IMR-90 (cell line): ENCODE measurements around the gene RPL41. TPM values are rescaled to one million over a fixed set of nuclear protein-coding genes. Genes with fewer than 3 reads are reported as not detected.

Experiments
- ATAC-seq: fragments of 200-7000 bp; cut with Tn5 transposase; 2 replicates; pipeline ENCODE4 v1.9.1; 2020; ENCODE audit warnings: low read depth, mild to moderate bottlenecking, moderate library complexity
- BruUV-seq: library from RNA; stranded (reverse); fragments of 400-500 nt; replicated peaks from 2 replicates; lab custom pipeline; 2021; lab: Mats Ljungman, UMichigan
- CTCF ChIA-PET: fragments of 300-600 bp; formaldehyde crosslinking; extraction: SDS; loops from one replicate; lab custom pipeline; 2021; ENCODE audit warnings: antibody characterized with exemption; lab: Yijun Ruan, JAX
- POLR2A ChIA-PET: fragments of 300-600 bp; sonication (Branson Sonifier 250); formaldehyde crosslinking; loops from one replicate; lab custom pipeline; 2022; ENCODE audit warnings: antibody characterized with exemption; ENCODE audit not compliant: unreplicated experiment; lab: Charles Lee
- DNase-seq: peaks from one replicate; pipeline ENCODE4 v3.0.0; 2013
- H2AFZ ChIP-seq: replicated peaks from 2 replicates; pipeline ENCODE3; 2013; ENCODE audit warnings: low read length, mild to moderate bottlenecking; ENCODE audit not compliant: poor library complexity
- H2AK5ac ChIP-seq: 2 replicates; pipeline ENCODE4 v1.6.1; 2013; ENCODE audit warnings: low read depth, low read length, inconsistent platforms
- H2AK9ac ChIP-seq: replicated peaks from 2 replicates; pipeline ENCODE3; 2013; ENCODE audit warnings: mild to moderate bottlenecking, low read depth, low read length, moderate library complexity; ENCODE audit not compliant: poor library complexity
- H2BK120ac ChIP-seq: 2 replicates; pipeline ENCODE4 v1.6.1; 2013; ENCODE audit warnings: low read depth, low read length, inconsistent platforms
- H2BK15ac ChIP-seq: 3 replicates; pipeline ENCODE4 v1.6.1; 2013; ENCODE audit warnings: low read depth, low read length, inconsistent platforms
- H2BK20ac ChIP-seq: 2 replicates; pipeline ENCODE4 v1.6.1; 2013; ENCODE audit warnings: low read depth, mild to moderate bottlenecking, inconsistent platforms, low read length, moderate library complexity
- H2BK5ac ChIP-seq: 2 replicates; pipeline ENCODE4 v1.6.1; 2013; ENCODE audit warnings: mild to moderate bottlenecking, low read depth, low read length, inconsistent platforms; ENCODE audit not compliant: poor library complexity, severe bottlenecking
- H3K14ac ChIP-seq: replicated peaks from 2 replicates; pipeline ENCODE4 v1.6.1; 2013; ENCODE audit warnings: low read depth, low read length, inconsistent platforms
- H3K18ac ChIP-seq: 2 replicates; pipeline ENCODE4 v1.6.1; 2013; ENCODE audit warnings: low read depth, low read length, control low read depth
- H3K23ac ChIP-seq: 2 replicates; pipeline ENCODE4 v1.6.1; 2013; ENCODE audit warnings: low read depth, low read length, inconsistent platforms
- H3K27ac ChIP-seq: 2 replicates; pipeline ENCODE4 v1.5.1; 2013; ENCODE audit warnings: mild to moderate bottlenecking, control low read depth, low read length; ENCODE audit not compliant: insufficient read depth
- H3K27me3 ChIP-seq: 2 replicates; pipeline ENCODE4 v1.6.1; 2013; ENCODE audit warnings: low read length; ENCODE audit not compliant: control insufficient read depth, insufficient read depth
- H3K36me3 ChIP-seq: 2 replicates; pipeline ENCODE4 v1.6.1; 2013; ENCODE audit warnings: low read length, mixed read lengths; ENCODE audit not compliant: control insufficient read depth, insufficient read depth
- H3K4ac ChIP-seq: 2 replicates; pipeline ENCODE4 v1.6.1; 2013; ENCODE audit warnings: low read depth, low read length, inconsistent platforms
- H3K4me1 ChIP-seq: 2 replicates; pipeline ENCODE4 v1.6.1; 2013; ENCODE audit warnings: low read length, mixed read lengths; ENCODE audit not compliant: control insufficient read depth, insufficient read depth
- H3K4me2 ChIP-seq: 2 replicates; pipeline ENCODE4 v1.6.1; 2013; ENCODE audit warnings: low read depth, mild to moderate bottlenecking, control low read depth, low read length, moderate library complexity
- H3K4me3 ChIP-seq: 2 replicates; pipeline ENCODE4 v1.5.1; 2013; ENCODE audit warnings: low read depth, mild to moderate bottlenecking, control low read depth, low read length, moderate library complexity; ENCODE audit not compliant: insufficient read depth
- H3K56ac ChIP-seq: 2 replicates; pipeline ENCODE4 v1.6.1; 2013; ENCODE audit warnings: low read length, inconsistent platforms; ENCODE audit not compliant: insufficient read depth; ENCODE audit errors: extremely low read depth
- H3K79me1 ChIP-seq, 2 experiments: 2 replicates each; pipeline ENCODE4 v1.6.1; 2013; ENCODE audit warnings: low read length in 2 of 2, inconsistent platforms in 1 of 2, low read depth in 1 of 2
- H3K9ac ChIP-seq: 2 replicates; pipeline ENCODE4 v1.6.1; 2013; ENCODE audit warnings: low read depth, low read length, control low read depth
- H3K9me1 ChIP-seq: 2 replicates; pipeline ENCODE4 v1.6.1; 2013; ENCODE audit warnings: low read length, inconsistent platforms; ENCODE audit not compliant: insufficient read depth
- H3K9me3 ChIP-seq: 2 replicates; pipeline ENCODE4 v1.6.1; 2013; ENCODE audit warnings: low read length; ENCODE audit not compliant: control insufficient read depth, insufficient read depth
- H4K20me1 ChIP-seq: 2 replicates; pipeline ENCODE4 v1.6.1; 2013; ENCODE audit warnings: low read length, inconsistent platforms; ENCODE audit not compliant: insufficient read depth
- H4K5ac ChIP-seq: 2 replicates; pipeline ENCODE4 v1.6.1; 2013; ENCODE audit warnings: mild to moderate bottlenecking, low read depth, low read length, control low read depth
- H4K8ac ChIP-seq, 2 experiments: 2 replicates each; pipeline ENCODE4 v1.6.1; 2013; ENCODE audit warnings: low read depth in 2 of 2, low read length in 2 of 2, control low read depth in 1 of 2, inconsistent platforms in 1 of 2
- H4K91ac ChIP-seq: 2 replicates; pipeline ENCODE4 v1.6.1; 2013; ENCODE audit warnings: low read depth, low read length, inconsistent platforms; ENCODE audit not compliant: insufficient read depth
- BHLHE40 ChIP-seq: fragments of 150-350 bp; IDR thresholded peaks from 2 replicates; pipeline ENCODE4 v1.6.1; 2016; ENCODE audit warnings: mild to moderate bottlenecking, low read depth, low read length
- CEBPB ChIP-seq: IDR thresholded peaks from 2 replicates; pipeline ENCODE4 v1.6.1; 2012; ENCODE audit warnings: low read depth, low read length, improper control_type of control experiment
- RCOR1 ChIP-seq: IDR thresholded peaks from 2 replicates; pipeline ENCODE4 v1.6.1; 2012; ENCODE audit warnings: mild to moderate bottlenecking, low read length, improper control_type of control experiment; ENCODE audit not compliant: insufficient replicate concordance
- USF2 ChIP-seq: fragments of 150-350 bp; IDR thresholded peaks from 2 replicates; pipeline ENCODE4 v1.6.1; 2017; ENCODE audit warnings: mild to moderate bottlenecking, antibody characterized with exemption, low read length, low read depth
- WGBS, 2 experiments: methylation state at CpG; one replicate each; pipeline versions ENCODE4 v1.1.5 to v1.1.7; 2013; ENCODE audit warnings: missing lambda C conversion rate in 2 of 2; ENCODE audit not compliant: insufficient read length in 1 of 2; ENCODE audit errors: extremely low coverage in 2 of 2; 5-methylcytosine and 5-hydroxymethylcytosine counted together
- dilution Hi-C: fragments of 300-500 bp; cut with HindIII; formaldehyde crosslinking; loops from one replicate; pipeline ENCODE4 v1.14.3; 2018; ENCODE audit warnings: low sequenced_read_pairs; ENCODE audit not compliant: unreplicated experiment
- in situ Hi-C: fragments of 300-500 bp; cut with MboI; formaldehyde crosslinking; loops from 3 replicates; pipeline ENCODE4 v1.14.3; 2019; ENCODE audit warnings: low sequenced_read_pairs, inconsistent platforms, mixed read lengths
- intact Hi-C: fragments of 100-400 bp; cut with micrococcal nuclease; formaldehyde crosslinking; loops from 2 replicates; pipeline ENCODE4 v1.10.0; 2022
- polyA plus RNA-seq, 3 experiments: library from polyadenylated mRNA; depleted of rRNA; stranded (reverse); fragments of >200 nt; gene quantifications; 2 replicates each; pipeline ENCODE4 v1.2.3, GENCODE V29; 2012; ENCODE audit warnings: low replicate concordance in 1 of 3
- total RNA-seq: library from RNA; depleted of rRNA; stranded (reverse); fragments of >200 nt; gene quantifications from 2 replicates; pipeline ENCODE4 v1.2.3, GENCODE V29; 2012
- TF ChIP-seq, protein P1 (sequence below): fragments of 150-350 bp; IDR thresholded peaks from 2 replicates; pipeline ENCODE4 v1.6.1; 2016; ENCODE audit warnings: low read depth, mild to moderate bottlenecking, low read length, moderate library complexity, borderline replicate concordance

The RPL41 gene
- total and polyA plus RNA-seq, 2 of the 4 experiments (the other 2 are of a cell fraction): 1,119 to 9,394 TPM

DNA sequence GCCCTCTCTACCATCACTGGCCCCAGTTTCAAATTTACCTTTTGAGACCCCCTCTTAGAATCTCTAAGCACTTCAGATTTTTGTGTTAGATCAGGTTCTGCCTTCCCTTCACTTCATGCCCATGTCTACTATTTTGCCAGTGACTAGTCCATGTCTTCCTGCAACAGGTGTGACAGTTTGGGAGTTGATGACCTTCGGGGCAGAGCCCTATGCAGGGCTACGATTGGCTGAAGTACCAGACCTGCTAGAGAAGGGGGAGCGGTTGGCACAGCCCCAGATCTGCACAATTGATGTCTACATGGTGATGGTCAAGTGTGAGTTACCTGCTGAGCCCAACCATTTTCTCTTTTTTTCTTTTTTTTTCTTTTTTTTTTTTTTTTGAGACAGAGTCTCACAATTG, 17.8 kb upstream of the RPL41 start:
- CTCF ChIA-PET: interaction anchor here (0.6 kb wide), 1 partner anchor 51 kb away, joined by 4 read pairs; no protein-coding TSS in a partner anchor
- in situ Hi-C loops (no loop called here), dilution Hi-C loops (no loop called here)

More for the DNA sequence above, 17.8 kb upstream of the RPL41 start:
- DNase-seq (no peak), ATAC-seq (no peak)
- Histone ChIP-seq H3K9me3 (no peaks in the 10 kb centered on the region), H3K79me1 (no peaks in the 10 kb centered on the region; a peak in 1 of 4 replicates), H3K27ac (no peak overlapping the region), H4K5ac (no peak overlapping the region), H2BK20ac (no peak overlapping the region), H3K4ac (no peak overlapping the region), H2BK120ac (no peak overlapping the region), H3K9me1 (0 out of 2 replicates have a peak, but pooled peaks cover 2% of the 10 kb centered on the region), H2AFZ (no peak overlapping the region), H3K56ac (no peak overlapping the region), H3K18ac (no peak overlapping the region), H3K4me2 (no peak overlapping the region), H2BK15ac (no peak overlapping the region), H3K23ac (no peak overlapping the region), H4K91ac (no peak overlapping the region), H2AK5ac (no peak overlapping the region), H3K27me3 (peaks cover 43% of the 10 kb centered on the region), H2BK5ac (no peak overlapping the region), H2AK9ac (no peak overlapping the region), H3K14ac (no peak overlapping the region), H4K8ac (no peak overlapping the region), H3K4me1 (no peaks in the 10 kb centered on the region), H4K20me1 (no peaks in the 10 kb centered on the region), H3K9ac (no peak overlapping the region), H3K4me3 (no peak overlapping the region), H3K36me3 (no peaks in the 10 kb centered on the region)
- no CpG with 5 or more reads among the region's 3 CpGs for WGBS, 2 experiments
- POLR2A ChIA-PET: no interaction called here
- intact Hi-C loops: no loop called here
- BruUV-seq: no TSS peak
- TF ChIP-seq, protein P1, sequence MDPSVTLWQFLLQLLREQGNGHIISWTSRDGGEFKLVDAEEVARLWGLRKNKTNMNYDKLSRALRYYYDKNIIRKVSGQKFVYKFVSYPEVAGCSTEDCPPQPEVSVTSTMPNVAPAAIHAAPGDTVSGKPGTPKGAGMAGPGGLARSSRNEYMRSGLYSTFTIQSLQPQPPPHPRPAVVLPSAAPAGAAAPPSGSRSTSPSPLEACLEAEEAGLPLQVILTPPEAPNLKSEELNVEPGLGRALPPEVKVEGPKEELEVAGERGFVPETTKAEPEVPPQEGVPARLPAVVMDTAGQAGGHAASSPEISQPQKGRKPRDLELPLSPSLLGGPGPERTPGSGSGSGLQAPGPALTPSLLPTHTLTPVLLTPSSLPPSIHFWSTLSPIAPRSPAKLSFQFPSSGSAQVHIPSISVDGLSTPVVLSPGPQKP: no peak
- TF ChIP-seq RCOR1: no peak
- no peak for TF ChIP-seq BHLHE40
- no peak for TF ChIP-seq CEBPB
- TF ChIP-seq USF2: no peak
